ENCODE data around the gene PNPLA3.

The PNPLA3 gene

DNA sequence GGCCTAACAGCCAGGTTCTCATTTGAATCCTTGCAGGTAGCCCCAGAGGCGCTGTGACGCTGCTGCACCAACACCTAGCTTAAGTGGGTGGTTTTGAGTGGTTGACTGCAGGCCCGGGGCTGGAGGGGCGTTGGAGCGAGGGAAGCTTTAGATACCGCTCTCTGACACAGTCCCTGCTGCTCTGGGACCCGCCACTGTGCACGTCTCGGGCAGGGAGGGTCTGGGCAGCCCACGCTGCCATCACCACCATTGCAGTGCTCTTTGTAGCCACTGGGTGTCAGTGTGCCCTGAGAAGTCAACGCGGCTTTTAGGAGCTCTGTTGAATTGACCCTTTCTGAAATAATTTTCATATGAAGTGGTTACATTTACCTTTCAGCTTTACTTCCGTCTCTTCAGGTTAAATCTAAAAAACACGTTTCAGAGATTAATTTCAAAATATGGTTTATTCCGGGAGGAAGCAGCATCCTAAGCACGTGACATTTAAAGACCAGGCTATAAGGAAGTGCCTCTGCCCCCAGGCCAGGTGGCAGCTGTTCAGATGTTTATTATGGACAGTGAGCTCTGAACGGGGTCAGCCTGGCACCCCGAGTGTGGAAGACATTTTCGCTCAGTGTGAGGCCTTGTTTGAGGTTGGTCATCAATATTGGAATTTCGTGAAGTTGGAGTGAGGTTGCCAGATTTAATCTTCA is 69.6 kb downstream of the PNPLA3 start:
- peak; percentile 8 to 42 for DNase-seq (ENCODE audit: low read depth in 2 of 2)

DNA sequence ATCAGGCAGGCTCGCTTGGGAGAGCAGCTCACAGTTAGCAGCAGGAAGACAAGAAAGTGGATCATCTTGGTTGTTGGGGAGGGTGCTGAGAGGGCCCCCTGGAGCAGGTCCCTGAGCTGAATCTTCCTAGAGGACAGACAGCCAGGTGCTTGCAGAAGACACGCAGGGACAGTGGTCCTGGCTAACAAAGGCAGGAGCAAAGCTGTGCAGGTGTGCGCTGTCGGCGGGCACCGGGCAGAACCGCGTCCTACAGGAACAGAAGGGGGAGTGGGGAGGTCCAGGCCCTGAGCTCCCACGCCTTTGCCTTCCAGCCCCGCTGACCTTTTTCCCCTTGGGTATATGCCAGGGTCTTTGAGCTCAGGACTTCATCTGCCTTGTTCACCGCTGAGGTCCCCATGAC is 70.4 kb downstream of the PNPLA3 start:
- no peak for DNase-seq (ENCODE audit: low read depth in 2 of 2)

DNA sequence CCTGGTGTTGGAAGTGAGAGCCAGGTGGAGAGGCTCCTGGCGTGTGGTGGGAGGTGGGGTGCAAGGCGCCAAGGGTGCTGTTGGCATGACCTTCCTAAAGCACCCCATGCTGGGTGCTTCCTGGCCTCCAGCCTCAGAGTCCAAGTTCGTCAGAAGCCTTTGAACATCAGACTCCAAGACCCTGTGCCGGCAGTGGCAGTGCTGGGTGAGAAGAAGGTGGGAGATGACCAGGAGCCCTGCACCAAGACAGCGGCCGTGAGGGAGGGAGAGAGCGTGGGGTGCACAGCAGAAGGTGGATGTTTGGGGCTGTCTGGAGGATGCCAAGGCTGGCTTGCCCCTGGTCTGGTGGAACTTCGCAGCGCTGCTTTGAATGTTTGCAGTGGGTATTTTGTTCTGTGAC is 70.8 kb downstream of the PNPLA3 start:
- DNase-seq (ENCODE audit: low read depth in 2 of 2), result no peak

DNA sequence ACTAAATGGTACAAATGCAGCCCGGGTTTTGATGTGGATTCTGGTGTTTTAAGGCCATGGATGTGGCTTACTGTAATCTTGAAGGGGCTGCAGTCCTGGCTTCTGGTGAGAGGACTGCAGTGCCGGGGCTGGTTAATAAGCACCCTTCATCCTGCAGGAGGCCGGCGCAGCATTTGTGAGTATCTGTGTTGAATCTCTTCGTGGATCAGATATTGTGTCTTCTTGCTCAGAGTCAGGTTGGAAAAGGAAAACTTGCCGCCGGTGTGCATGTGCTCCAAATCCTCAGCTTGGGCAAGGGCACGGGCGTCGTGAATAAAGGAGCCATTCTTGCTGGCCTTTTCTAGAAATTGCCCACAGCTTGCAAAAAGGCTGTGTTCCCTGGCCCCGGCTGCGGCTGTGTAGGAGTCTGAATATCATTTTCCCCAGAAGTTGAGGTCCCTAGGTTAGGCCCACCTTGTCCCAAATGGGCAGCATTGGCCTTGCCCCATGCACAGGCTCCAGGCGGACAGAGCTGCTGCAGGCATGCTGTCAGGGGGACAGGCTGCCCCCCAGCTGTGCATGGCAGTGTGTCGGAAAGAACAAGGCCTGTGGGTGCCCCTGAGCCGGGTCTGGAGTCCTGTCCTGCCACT is 71.6 kb downstream of the PNPLA3 start:
- DNase-seq (ENCODE audit: low read depth in 2 of 2), result no peak

DNA sequence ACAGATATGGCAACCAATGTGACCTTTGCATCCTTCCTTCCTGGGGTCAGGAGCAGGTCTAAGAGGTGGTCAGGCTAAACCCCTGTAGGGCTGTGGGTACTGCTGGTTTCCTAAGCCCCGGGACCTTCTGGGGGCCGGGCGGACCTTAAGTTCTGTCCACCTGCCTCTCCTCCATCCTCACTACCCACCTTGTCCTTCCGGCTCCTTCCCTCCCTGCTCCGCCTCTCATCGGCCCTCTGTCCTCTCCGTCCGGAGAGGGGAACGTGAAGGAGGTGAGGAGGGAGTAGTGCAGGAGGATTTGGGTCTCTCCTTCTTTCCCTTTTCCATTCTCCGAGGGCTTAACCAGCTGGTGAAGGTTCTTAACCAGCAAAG is 72.2 kb downstream of the PNPLA3 start:
- DNase-seq (ENCODE audit: low read depth in 2 of 2), result no peak

DNA sequence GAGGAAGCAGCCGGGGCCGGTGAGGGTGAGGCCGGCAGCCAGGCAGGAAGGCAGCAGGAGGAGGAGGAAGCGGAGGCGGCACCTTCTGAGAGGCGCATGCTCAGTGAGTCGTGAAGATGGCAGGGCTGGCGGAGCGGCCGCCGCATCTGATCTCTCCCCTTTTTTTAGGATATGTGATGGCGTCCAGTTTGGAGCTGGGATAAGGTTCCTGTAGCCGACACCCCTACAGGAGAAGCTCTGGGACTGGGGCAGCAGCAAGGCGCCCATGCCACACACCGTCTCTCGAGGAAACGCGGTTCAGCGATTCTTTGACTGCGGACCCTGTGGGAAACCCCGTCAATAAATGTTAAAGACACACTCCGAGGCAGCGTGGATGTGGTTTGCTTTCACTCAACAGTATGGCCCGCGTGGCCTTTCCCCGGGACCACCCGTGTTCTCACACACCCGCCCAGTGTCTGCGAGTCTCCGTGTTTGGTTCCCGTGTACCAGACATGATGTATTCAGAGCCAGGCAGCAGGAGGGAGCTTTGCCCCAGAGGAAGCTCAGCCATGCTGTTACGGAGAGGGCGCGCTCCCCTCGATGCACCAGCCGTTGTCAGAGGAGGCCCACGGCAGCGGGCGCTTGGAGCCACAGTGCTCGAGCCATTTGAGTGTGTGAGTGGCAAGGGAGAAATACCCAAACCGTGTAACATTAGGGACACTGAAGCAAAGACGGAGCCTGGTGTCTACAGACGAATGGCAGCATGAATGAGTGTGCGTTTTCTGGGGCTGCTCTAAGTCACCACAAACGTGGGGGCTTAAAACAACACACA is 72.8 kb downstream of the PNPLA3 start:
- peak; percentile 49 to 65 for DNase-seq (ENCODE audit: low read depth in 2 of 2)

DNA sequence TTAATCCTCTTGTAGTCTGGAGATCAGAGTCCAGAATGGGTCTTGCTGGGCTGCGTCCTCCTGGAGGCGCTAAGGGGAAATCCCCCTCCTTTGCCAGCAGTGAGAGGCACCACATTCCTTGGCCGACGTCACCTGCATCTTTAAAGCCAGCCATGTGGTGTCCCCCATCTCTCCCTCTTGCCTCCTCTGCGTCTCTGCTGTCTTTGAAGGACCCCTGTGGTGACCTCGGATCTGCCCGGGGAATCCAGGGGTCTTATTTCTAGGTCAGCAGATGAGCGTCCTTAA is 73.3 kb downstream of the PNPLA3 start:
- DNase-seq (ENCODE audit: low read depth in 2 of 2), result no peak
